GM08714 (cell line): ENCODE data around the gene FABP6.
"Not testable (repeated sequence)": the region's sequence is repeated elsewhere in the genome, so short reads cannot be mapped to it uniquely, and the experiment has no call there.

Source experiments
- H3K4me3 ChIP-seq: fragments of 200-500 bp; sonication (Bioruptor generic); 2 replicates; pipeline ENCODE4 v1.5.1; 2014; ENCODE audit warnings: mild to moderate bottlenecking, low read length, inconsistent platforms
- ZNF274 ChIP-seq: IDR thresholded peaks from 2 replicates; pipeline ENCODE4 v1.6.1; 2012; ENCODE audit warnings: mild to moderate bottlenecking, low read depth, low read length

The FABP6 gene

GRCh38 chr5:160242145-160242544, 12.8 kb downstream of the FABP6 start:
- TF ChIP-seq ZNF274 = no peak
- no peak overlapping the region for H3K4me3 ChIP-seq

GRCh38 chr5:160245506-160246086, 16.3 kb downstream of the FABP6 start:
- TF ChIP-seq ZNF274 = no peak
- H3K4me3 ChIP-seq = no peak overlapping the region

GRCh38 chr5:160249570-160249969, 20.3 kb downstream of the FABP6 start:
- H3K4me3 ChIP-seq = not testable (repeated sequence)

DNA sequence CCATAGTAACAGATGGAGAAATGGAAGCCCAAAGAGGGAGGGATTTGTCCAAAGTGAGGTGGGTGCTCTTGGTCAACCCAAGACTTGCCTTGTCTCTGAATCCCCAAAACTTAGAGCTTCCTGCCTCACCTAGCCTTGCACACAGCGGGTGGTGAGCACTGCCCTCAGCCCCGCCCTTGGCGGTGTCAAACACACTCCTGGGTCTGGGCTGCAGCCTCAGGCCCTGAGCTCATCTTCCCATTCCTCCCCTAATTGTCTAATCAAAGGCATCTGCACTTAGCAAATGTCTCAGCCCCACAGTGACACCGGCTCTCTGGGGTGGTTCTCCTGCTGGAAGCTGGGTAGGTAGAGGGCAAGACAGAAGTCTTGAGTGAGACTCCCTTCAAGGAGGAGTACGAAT, 20.9 kb downstream of the FABP6 start:
- H3K4me3 ChIP-seq = no peak overlapping the region
- TF ChIP-seq ZNF274 = no peak

GRCh38 chr5:160250826-160251225, 21.5 kb downstream of the FABP6 start:
- TF ChIP-seq ZNF274 = no peak

DNA sequence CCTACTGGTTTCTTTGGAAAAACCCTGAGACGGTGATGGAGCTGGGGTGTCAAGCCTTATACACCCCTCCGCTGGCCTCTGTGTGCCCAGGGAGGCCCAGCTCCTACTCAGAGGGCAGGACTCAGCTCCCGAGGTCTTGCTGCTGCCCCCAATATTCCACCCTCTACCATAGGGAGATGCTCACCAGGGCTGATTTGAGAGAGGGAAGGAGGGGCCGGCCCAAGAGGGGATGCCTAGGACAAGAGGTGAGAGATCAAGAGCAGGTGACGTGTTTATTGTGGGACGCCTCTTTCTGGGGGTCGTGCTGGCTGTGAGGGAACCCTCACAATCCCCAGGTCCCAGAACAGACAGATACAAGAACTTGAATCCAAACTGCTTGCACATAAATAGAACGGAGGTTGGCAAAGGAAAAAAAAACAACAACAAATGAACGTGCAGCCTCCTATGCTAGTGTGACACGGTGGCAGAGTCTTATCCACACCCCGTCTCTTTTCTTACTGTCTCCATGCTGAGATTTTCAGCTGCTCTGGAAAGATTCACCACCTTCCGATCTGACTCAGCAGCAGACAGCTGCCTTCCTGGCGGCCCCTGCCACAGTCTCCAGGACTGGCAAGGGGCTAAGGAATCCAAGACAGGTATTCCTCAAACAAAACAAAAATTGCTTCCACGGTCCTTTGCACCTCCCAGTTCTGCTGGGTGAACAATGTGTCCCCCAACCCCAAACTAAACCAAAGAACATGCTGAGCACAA, 22.3 kb downstream of the FABP6 start:
- no peak for TF ChIP-seq ZNF274
- H3K4me3 ChIP-seq = no peak overlapping the region

More at GRCh38 chr5:160250826-160251225, 21.5 kb downstream of the FABP6 start:
- no peak overlapping the region for H3K4me3 ChIP-seq

DNA sequence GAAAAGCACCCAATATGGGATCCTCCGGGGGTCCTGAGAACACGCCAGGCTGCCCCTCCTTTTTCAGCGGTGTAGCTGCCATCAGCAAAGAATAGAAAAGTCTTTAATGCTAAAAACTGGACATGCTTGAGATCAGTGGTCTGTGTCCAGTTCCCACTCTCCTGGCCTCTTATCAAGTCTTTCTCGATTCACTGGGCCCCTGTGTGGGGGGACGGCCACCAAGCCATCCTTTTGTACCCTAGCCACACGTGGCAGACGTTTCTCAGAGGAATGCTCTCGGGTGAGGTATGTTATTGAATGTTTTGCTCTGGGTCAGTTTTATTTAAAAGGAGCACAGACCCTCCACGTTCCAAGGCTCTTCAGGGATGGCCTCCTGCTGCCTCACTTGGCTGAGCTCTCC, 23.6 kb downstream of the FABP6 start:
- TF ChIP-seq ZNF274 = no peak
- H3K4me3 ChIP-seq = no peak overlapping the region

GRCh38 chr5:160253441-160253840, 24.1 kb downstream of the FABP6 start:
- H3K4me3 ChIP-seq = no peak overlapping the region
- TF ChIP-seq ZNF274 = no peak

DNA sequence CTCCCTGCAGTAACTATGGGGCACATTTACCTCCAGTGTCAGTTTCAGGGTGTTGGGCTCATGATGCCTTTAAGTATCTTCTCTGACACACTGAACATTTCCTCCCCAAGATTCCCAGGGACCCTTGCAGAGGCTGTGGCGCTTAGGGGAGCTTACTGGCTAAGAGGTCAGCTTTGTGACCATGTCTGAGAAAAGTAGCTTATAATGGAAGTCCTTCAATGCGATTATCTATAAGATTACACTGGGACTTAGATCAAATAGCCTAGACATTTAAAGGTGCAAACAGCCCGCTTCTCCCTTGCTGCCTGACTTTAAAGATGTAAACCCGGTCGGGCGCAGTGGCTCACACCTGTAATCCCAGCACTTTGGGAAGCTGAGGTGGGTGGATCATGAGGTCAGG, 25.4 kb downstream of the FABP6 start:
- TF ChIP-seq ZNF274 = no peak

GRCh38 chr5:160259341-160259740, 30.0 kb downstream of the FABP6 start:
- H3K4me3 ChIP-seq = no peak overlapping the region
- TF ChIP-seq ZNF274 = no peak

More for the DNA sequence above, 25.4 kb downstream of the FABP6 start:
- no peak overlapping the region for H3K4me3 ChIP-seq

GRCh38 chr5:160260006-160260775, 30.9 kb downstream of the FABP6 start:
- TF ChIP-seq ZNF274 = no peak
- no peak overlapping the region for H3K4me3 ChIP-seq

DNA sequence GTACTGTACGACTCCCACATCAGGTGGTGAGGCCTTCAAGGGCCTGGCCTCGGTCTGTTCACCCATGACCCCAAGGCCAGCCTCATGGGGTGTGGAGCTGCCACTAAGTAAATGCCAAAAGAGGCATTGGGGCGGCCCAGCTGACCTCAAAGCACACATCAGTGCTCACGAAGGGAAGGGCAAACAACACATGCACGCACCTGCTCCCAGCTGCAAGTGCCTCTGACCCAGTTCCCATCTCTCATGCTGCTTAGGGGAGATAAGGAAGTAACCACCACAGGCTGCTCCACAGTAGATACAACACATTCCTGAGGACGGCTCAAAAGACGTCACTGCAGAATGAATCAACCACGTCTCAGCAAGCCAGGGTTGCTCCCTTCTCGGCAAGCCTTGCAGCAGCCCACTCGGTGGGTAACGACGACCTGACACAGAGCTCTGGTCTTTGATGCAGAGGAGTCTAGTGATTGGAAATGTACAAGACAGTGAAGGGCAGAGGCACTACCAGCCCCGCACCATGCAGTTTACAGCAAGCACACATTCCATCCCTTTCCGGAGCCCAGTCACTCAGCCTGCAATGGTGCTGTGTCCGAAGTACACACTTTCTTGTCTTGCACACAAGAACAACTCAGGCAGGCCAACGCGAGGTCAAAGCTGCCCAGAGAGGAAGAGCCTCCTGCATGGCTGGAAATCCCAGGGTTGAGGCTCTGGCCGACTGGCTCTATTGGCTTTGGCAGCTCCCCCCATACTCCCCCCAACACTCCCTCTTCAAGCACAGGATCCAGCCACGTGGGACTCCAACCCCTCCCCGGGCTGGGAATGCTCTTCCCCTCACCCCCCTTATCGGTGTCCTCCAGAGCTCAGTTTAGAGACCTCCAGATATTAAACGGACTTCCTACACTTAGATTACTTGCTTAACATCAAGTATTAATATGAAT, 31.8 kb downstream of the FABP6 start:
- no peak for TF ChIP-seq ZNF274

DNA sequence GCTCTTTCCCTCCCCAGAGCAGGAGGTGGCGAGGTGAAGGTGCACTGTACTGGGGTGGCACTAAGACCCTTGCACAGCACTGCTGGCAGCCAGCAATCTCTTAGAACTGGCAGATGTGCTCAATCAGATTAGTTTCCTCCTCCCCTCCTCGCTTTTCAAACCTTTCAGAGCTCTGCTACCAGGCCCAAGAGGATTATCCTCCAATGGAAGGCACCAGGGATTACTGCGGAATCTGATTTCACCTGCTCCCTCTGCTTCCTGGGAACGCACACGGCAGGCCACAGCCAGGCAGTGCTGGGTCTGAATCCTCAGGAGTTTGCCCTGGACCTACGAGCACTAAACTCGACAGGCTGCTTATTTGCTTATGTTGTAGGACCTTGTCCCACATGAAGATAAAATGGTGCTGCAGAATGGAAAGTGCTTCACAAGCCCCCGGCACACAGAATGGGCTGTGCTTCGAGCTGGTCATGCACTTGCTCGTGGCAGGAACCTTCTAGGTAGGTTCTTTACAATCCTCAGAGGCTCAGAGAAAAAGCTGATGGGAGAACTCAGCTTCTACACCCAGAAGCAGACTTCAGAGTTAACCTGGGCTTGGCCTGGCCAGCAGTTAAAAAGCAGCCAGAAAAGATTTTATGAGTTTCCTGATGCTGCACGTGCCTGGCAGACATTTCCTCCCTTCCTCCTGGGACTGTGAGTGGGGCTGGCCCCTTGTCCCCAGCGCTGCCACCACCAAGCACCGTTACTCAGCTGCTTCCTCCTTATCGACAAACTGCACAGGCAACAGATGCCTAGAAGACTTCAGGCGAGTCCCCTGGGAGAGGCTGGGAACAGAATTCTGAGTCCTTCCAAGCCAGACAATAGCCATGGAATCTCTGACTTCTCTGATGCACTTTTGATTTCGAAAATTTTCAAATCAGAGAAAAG, 33.1 kb downstream of the FABP6 start:
- no peak for TF ChIP-seq ZNF274
- no peak overlapping the region for H3K4me3 ChIP-seq

More for the DNA sequence above, 31.8 kb downstream of the FABP6 start:
- no peak overlapping the region for H3K4me3 ChIP-seq

- no peak for TF ChIP-seq ZNF274
- H3K4me3 ChIP-seq = no peak overlapping the region
These were observed 34.1 kb downstream of the FABP6 start for GRCh38 chr5:160263326-160263855.
